HG02623 (cell line): Measurements from ENCODE around the gene SCD.

Experiments
- ATAC-seq: cut with Tn5 transposase; IDR thresholded peaks from one replicate; pipeline ENCODE4 v1.9.1; 2021; ENCODE audit warnings: moderate library complexity; ENCODE audit not compliant: unreplicated experiment

The SCD gene

DNA sequence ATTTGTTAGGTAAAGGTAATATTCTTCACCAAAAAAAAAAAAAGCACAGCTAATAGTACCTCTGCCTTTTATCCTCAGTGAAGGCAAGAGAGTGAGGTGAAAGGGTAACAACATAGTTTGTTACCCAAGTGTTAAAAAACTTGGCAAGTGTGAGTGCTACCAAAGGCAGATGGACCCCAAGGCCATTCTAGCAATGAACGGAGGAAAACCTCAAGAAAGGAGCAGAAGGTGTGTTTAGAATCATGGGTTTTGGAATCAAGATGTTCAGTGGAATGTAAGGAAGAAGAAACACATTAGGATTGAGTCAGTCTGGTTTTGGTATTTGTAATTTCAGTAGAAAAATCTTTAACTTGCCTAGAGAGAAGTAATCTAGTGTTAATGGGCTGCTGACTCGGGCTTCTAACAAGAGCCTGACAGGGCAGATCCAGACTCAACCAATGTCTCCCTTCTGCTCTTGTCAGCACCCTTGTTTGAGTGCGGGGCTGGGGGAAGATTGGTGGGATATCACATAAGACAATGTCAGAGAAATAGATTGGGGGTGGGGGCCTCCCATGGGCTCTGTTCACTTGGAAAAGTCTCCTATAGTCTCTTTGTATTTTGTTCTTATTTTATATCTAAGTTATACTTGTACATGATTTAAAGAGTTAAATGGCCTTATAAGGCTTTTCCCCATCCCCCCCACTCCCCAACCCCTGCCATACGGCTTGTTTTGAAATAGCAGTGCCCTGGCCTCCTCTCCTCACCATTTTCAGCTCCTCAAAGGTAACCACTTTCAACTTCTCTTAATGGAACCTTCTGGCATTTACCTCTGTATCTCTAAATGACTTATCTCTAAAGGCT lies 44.4 kb downstream of the SCD start:
- no peak for ATAC-seq

DNA sequence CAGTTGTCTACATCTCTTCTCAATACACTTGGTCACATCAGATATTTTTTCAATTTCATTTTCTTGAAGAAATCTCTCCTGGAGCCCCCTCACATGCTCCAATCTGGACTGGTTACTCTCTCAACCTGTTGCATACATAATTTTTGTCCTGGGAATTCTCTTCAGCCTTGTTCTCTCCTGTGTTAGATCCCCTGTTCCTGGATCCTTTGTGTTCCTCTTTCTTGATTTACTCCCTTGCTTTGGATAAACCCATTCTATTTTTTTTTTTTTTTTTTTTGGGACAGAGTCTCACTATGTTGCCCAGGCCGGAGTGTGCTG lies 45.6 kb downstream of the SCD start:
- no peak for ATAC-seq

DNA sequence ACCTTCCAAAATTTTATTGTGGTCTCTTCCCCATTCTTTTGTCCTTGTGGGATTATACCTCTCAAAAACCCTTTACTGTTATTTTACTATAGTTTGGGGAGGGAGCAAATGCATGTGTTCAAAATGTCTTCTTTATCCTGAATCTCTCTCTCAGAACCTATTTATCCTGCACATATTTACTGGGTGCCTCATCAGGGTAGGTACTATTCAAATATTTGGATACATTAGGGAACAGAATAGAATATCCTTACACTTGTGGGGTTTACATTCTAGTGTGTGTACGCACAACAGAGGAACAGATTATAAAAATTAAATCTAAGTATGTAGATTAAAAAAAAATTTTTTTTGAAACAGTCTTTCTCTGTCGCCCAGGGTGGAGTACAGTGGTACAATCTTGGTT lies 48.6 kb downstream of the SCD start:
- ATAC-seq = no peak

DNA sequence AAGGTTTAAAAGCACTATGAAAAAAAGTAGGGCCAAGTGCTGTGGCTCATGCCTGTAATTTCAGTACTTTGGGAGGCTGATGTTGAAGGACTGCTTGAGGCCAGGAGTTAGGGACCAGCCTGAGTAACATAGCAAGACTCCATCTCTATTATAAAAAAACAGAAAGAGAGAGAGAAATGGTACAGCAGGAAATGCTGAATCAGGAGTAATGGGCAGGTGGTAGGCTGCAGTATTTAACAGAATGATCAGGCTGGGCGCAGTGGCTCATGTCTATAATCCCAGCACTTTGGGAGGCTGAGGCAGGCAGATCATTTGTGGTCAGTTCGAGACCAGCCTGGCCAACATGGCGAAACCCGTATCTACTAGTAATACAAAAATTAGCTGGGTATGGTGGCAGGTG lies 49.6 kb downstream of the SCD start:
- no peak for ATAC-seq

DNA sequence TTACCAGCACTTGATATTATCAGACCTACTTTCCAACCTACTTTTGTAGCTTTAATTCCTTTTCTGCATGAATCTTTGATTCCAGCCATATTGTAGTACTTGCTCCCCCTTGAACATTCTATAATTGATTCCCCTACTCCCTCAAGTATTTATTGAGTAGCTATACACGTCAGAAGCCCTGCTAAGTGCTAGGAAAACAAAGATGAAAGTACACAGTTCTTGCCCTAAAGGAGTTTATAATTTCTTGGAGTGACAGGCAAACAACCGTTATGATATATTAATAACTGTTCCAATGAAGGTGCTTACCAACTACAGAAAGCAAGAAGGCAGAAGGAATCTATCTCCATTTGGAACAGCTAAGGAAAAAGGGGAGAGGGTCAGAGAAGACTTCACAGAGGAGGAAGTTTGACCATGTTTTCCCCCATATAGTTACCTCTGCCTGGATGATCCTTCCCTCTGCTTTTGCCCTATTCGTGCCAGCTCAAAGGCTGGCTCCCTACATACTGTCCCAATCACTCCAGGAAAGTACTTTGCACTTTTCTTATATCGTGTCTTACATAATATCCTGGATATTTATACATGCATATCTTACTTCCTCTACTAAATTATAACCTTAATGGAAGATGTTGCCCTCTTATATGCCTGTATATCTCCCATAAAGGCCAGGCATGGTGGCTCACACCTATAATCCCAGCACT lies 54.7 kb downstream of the SCD start:
- no peak for ATAC-seq

DNA sequence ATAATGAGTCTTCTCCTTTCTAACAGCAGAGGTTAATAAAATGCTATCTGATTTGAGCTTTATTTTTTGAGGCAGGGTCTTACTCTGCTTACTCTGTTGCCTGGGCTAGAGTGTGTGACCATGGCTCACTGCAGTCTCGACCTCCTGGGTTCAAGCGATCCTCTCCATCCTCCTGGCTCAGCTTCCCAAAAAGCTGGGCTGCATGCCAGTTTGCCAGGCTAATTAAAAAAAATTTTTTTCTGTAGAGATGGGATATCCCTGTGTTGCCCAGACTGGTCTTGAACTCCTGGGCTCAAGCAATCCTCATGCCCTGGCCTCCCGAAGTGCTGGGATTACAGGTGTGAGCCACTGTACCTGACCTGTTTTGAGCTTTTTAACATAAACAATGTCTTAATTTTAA lies 56.7 kb downstream of the SCD start:
- ATAC-seq = no peak

DNA sequence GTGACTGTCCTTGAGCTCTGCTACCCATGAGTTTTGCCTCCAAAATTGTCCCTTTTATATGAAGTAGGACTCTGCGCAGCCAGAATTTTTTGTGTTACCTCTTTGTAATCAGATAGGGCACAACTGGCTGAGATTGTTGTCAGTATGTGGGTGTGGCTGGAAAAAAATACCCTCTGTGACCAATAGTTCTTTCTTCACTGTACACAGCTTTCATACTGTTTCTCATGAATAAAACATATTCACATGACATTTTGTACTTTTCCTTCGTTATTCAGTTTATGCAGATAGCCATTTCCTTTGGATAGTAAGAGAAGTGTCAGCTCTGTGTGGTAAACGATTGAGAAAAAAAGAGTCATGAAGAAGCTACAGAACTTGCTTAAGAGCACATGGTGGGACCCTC lies 66.1 kb downstream of the SCD start:
- ATAC-seq = no peak
